HL-60 (cell line): Measurements from ENCODE around the gene HEYL.

Source experiments
- DNase-seq, 2 experiments: peaks; one replicate each; pipeline ENCODE4 v3.0.0-alpha.2; 2010 to 2020; ENCODE audit warnings: low read depth in 1 of 2, low spot score in 1 of 2
- H3K27ac ChIP-seq: fragments of 250-450 bp; sonication (Bioruptor Pico); replicated peaks from 2 replicates; pipeline ENCODE4 v1.5.1; 2020; ENCODE audit warnings: mild to moderate bottlenecking, moderate library complexity
- H3K27me3 ChIP-seq: fragments of 250-450 bp; sonication (Bioruptor Pico); 2 replicates; pipeline ENCODE4 v1.5.1; 2021; ENCODE audit warnings: mild to moderate bottlenecking, moderate library complexity; ENCODE audit not compliant: insufficient read depth, poor library complexity, severe bottlenecking
- H3K4me3 ChIP-seq: replicated peaks from 2 replicates; pipeline ENCODE4 v1.5.1; 2011; ENCODE audit warnings: mild to moderate bottlenecking, control low read depth, low read length; ENCODE audit not compliant: insufficient read depth
- CTCF ChIP-seq: IDR thresholded peaks from one replicate; pipeline ENCODE4 v1.5.1; 2011; ENCODE audit warnings: low read length, control low read depth, inconsistent platforms; ENCODE audit not compliant: insufficient read depth
- GABPA ChIP-seq: IDR thresholded peaks from 2 replicates; pipeline ENCODE4 v1.6.1; 2012; ENCODE audit warnings: low read depth
- POLR2AphosphoS5 ChIP-seq: IDR thresholded peaks from 2 replicates; pipeline ENCODE4 v1.6.1; 2012; ENCODE audit warnings: low read depth
- REST ChIP-seq: IDR thresholded peaks from 2 replicates; pipeline ENCODE4 v1.6.1; 2012; ENCODE audit warnings: low read depth; ENCODE audit not compliant: insufficient replicate concordance
- SPI1 ChIP-seq: IDR thresholded peaks from 2 replicates; pipeline ENCODE4 v1.6.1; 2012; ENCODE audit warnings: low read depth, mild to moderate bottlenecking, borderline replicate concordance

HEYL gene

GRCh38 chr1:39646232-39647081 lies 7.0 kb upstream of the HEYL start:
- no peak for DNase-seq
- TF ChIP-seq CTCF = no peak
- TF ChIP-seq GABPA = no peak
- TF ChIP-seq REST = no peak
- no peak for TF ChIP-seq POLR2AphosphoS5
- no peak for TF ChIP-seq SPI1
- Histone ChIP-seq H3K27ac (no peak overlapping the region), H3K4me3 (no peak overlapping the region), H3K27me3 (no peaks in the 10 kb centered on the region)

- Histone ChIP-seq H3K4me3 (no peak overlapping the region), H3K27me3 (peaks cover 2% of the 10 kb centered on the region), H3K27ac (no peak overlapping the region)
- no peak for DNase-seq
- TF ChIP-seq CTCF (no peak), POLR2AphosphoS5 (no peak), SPI1 (no peak), GABPA (no peak), REST (no peak)
Measured at GRCh38 chr1:39645411-39646043, 6.1 kb upstream of the HEYL start.

GRCh38 chr1:39643705-39644104 lies 4.3 kb upstream of the HEYL start:
- Histone ChIP-seq H3K27me3 (peaks cover 12% of the 10 kb centered on the region), H3K27ac (no peak overlapping the region), H3K4me3 (no peak overlapping the region)
- peak in 1 of 2 experiments; percentile 33 for DNase-seq
- peak; percentile 69; the same call in 1 of the 2 replicates for TF ChIP-seq SPI1
- no peak for TF ChIP-seq REST
